WI38 (cell line): ENCODE results near the gene UGT8.
"Not testable (repeated sequence)": the region's sequence is repeated elsewhere in the genome, so short reads cannot be mapped to it uniquely, and the experiment has no call there.

Experiments
- H3K4me3 ChIP-seq: 2 replicates; pipeline ENCODE4 v1.5.1; 2011; ENCODE audit warnings: low read depth, mild to moderate bottlenecking, control low read depth, low read length
- TF ChIP-seq, protein P1 (sequence below): IDR thresholded peaks from 2 replicates; pipeline ENCODE4 v1.5.1; 2012; ENCODE audit warnings: low read depth, mild to moderate bottlenecking, control low read depth, low read length

Gene UGT8

DNA sequence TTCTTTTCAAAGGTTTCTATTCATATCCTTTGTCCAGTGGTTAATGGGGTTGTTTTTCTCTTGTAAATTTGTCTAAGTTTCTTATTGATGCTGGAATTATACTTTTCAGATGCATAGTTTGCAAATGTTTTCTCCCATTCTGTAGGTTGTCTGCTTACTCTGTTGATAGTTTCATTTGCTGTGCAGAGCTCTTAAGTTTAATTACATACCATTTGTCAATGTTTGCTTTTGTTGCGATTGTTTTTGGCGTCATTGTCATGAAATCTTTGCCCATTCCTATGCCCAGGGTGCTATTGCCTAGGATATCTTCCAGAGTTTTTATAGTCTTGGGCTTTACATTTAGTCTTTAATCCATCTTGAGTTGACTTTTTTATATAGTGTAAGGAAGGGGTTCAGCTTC, 21.2 kb upstream of the UGT8 start:
- H3K4me3 ChIP-seq = no peak overlapping the region
- TF ChIP-seq, protein P1, sequence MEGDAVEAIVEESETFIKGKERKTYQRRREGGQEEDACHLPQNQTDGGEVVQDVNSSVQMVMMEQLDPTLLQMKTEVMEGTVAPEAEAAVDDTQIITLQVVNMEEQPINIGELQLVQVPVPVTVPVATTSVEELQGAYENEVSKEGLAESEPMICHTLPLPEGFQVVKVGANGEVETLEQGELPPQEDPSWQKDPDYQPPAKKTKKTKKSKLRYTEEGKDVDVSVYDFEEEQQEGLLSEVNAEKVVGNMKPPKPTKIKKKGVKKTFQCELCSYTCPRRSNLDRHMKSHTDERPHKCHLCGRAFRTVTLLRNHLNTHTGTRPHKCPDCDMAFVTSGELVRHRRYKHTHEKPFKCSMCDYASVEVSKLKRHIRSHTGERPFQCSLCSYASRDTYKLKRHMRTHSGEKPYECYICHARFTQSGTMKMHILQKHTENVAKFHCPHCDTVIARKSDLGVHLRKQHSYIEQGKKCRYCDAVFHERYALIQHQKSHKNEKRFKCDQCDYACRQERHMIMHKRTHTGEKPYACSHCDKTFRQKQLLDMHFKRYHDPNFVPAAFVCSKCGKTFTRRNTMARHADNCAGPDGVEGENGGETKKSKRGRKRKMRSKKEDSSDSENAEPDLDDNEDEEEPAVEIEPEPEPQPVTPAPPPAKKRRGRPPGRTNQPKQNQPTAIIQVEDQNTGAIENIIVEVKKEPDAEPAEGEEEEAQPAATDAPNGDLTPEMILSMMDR = no peak

DNA sequence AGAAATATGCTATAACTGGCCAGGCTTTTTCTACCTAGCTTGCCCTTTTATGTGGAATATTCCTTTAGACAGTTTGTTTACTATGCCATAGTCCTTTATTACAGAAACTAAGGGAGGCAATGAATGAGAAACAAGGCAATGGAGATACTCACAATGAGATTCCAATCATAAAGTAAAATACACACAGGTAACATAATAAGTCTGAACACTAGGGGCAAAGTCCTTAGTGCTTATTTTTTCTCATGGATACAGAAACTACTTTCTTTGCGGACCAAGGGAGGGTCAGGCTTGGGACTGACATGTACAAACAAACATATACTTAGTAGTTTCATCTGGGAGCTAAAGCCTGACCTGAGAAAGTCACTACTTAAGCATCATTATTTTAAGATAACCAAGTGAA, 16.0 kb upstream of the UGT8 start:
- TF ChIP-seq, protein P1 = no peak
- H3K4me3 ChIP-seq = no peak overlapping the region

DNA sequence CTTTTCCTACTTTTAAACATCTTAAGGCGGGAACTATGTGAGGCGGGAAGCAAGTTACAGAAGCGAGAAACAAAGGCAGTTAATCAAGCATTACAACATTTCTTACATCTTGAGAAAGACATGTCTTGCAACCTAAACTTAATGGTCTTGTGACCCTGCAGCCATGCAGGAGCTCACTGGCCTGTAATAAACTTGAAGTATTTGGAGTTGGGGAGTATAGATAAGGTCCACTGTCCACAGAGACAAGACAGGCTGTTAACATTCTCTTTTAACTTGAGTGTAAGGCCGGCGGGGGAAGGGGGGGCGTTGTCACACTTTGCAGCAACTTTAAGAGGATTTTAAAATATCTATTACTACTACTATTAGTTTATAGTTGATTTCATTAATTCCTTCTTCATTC, 10.3 kb upstream of the UGT8 start:
- TF ChIP-seq, protein P1 = no peak
- no peak overlapping the region for H3K4me3 ChIP-seq

DNA sequence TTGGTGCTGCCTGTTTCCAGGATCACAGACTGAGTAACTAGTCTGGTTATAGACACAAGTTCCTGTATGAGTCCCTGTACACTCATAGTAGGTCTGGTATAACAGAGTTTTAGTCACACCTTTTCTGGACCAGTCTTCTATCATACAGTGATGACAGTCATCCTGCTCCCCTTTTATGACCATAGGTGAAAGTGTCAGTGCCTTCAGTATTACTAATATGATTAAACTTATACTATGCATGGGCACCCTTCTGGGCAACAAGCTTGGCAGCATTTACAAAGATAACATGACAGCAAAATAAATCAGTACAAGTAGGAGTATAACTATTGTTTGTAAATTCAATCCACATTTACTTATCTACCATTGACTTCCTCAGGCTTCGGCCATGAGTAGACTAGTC, 8.2 kb upstream of the UGT8 start:
- H3K4me3 ChIP-seq = not testable (repeated sequence)

DNA sequence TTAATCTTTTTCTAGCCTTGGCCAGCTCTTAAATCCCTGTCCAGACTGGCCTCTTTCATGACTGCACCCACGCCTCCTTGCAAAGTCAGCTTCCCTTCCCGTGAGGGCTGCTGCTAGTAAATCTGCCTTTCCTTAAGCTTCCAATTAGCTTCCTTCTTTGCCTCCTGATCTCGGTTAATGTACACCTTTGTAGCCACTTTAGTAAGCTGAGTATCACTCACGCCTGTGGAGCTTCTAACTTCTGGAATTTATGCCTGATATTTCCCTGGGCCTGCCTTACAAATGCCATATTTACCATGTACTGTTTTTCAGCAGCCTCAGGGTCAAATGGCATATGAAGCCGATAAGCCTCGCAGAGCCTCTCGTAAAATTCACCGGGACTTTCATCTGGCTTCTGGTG, 5.1 kb upstream of the UGT8 start:
- TF ChIP-seq, protein P1 = no peak
- H3K4me3 ChIP-seq = no peak overlapping the region

DNA sequence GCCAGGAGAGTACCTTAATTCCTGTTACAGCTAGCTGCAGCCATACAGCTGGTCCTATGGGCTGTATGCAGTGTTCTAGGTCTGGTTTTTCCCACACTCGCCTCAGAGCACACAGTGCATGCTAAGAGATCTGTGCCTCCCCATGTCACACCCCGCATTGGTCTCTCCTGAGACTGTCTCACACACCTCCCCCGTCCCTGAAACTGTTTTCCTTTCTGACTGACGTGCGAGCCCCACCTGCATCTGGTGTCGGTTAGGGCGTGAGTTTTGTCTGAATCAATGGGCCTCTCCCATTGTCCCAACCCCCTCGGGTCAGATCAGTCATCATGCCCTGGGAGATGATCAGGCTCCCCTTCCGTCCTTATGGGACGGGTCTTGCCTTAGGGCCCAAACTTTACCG, 3.4 kb upstream of the UGT8 start:
- TF ChIP-seq, protein P1 = no peak
- H3K4me3 ChIP-seq = no peak overlapping the region

DNA sequence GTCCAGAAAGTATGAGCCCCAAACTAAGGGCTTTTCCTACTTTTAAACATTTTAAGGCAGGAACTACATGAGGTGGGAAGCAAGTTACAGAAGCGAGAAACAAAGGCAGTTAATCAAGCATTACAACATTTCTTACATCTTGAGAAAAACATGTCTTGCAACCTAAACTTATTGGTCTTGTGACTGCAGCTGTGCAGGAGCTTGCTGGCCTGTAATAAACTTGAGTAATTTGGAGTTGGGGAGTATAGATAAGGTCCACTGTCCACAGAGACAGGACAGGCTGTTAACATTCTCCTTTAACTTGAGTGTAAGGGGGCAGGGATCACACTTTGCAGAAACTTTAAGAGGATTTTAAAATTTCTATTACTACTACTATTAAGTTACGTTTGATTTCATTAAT, 2.7 kb upstream of the UGT8 start:
- TF ChIP-seq, protein P1 = no peak
- no peak overlapping the region for H3K4me3 ChIP-seq

DNA sequence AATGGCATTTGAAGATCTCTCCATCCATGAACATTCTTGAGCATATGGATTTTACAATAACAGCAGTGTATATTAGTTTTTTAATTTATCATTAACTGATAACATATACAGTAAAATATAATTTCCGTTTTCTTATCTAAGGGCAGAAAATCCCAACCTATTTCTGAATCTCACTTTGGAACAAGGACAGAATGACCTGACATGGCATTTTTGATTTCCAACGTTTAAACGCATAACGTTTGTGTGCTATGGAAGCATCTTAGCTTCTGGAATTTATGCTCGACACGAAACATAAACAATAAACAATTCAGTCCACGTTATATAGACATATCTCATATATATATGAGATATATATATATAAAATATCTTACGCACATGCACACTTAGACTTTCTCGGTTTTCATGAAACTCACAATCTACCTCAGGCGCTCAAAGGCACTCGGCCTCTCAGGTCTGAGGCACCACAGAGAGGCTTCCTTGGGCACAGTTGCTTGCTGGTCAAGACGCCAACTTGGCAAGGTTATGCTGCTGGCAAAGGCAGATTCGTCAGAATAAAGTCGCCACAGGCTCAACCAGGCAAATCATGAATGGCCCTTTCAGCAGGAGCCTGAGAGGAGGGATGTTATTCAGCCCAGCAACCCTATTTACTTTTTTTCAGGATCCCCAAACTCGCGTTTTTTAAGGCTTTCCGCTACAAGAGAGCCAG, 1.0 kb upstream of the UGT8 start:
- no peak overlapping the region; the same call in 1 of the 2 replicates for H3K4me3 ChIP-seq

More for the DNA sequence above, 1.0 kb upstream of the UGT8 start:
- TF ChIP-seq, protein P1 = no peak
